Stimulated activated memory B cell treated with anti-CD40 and anti-IgM and Interleukin-4, amounts not matched to agents 10 μg/mL and 1 μg/mL and 100 μg/mL, for 72 hours (primary cell): ENCODE results near the gene TNNT3.
"Not testable (repeated sequence)": the region's sequence is repeated elsewhere in the genome, so short reads cannot be mapped to it uniquely, and the experiment has no call there.

Source experiments
- ATAC-seq: fragments of 150-1000 bp; cut with Tn5 transposase; 2 replicates; pipeline ENCODE4 v1.10.0; 2021
- H3K27ac Mint-ChIP-seq: one replicate; pipeline ENCODE4 v1.8.0; 2022; ENCODE audit warnings: mild to moderate bottlenecking, mixed read lengths
- H3K27me3 Mint-ChIP-seq: one replicate; pipeline ENCODE4 v1.8.0; 2022; ENCODE audit warnings: mixed read lengths
- H3K36me3 Mint-ChIP-seq: one replicate; pipeline ENCODE4 v1.8.0; 2022; ENCODE audit warnings: mixed read lengths
- H3K4me1 Mint-ChIP-seq: one replicate; pipeline ENCODE4 v1.8.0; 2022; ENCODE audit warnings: mixed read lengths
- H3K4me3 Mint-ChIP-seq: one replicate; pipeline ENCODE4 v1.8.0; 2022; ENCODE audit warnings: mild to moderate bottlenecking, moderate library complexity, mixed read lengths
- H3K9me3 Mint-ChIP-seq: one replicate; pipeline ENCODE4 v1.8.0; 2022; ENCODE audit warnings: mixed read lengths

The TNNT3 gene

GRCh38 chr11:1878137-1879031 is 41.1 kb upstream of the TNNT3 start:
- Mint-ChIP-seq H3K4me1 (peaks cover 67% of the 10 kb centered on the region), H3K4me3 (no peak overlapping the region), H3K9me3 (no peaks in the 10 kb centered on the region), H3K36me3 (peaks cover 5% of the 10 kb centered on the region), H3K27ac (no peak overlapping the region), H3K27me3 (no peaks in the 10 kb centered on the region)
- no peak for ATAC-seq

- Mint-ChIP-seq H3K27ac (peak overlapping the region; percentile 67), H3K9me3 (no peaks in the 10 kb centered on the region), H3K4me1 (peaks cover 67% of the 10 kb centered on the region), H3K36me3 (peaks cover 5% of the 10 kb centered on the region), H3K4me3 (no peak overlapping the region), H3K27me3 (no peaks in the 10 kb centered on the region)
- no peak for ATAC-seq
These were observed 40.1 kb upstream of the TNNT3 start for GRCh38 chr11:1879342-1879940.

GRCh38 chr11:1879941-1880720 is 39.4 kb upstream of the TNNT3 start:
- no peak for ATAC-seq
- H3K36me3 Mint-ChIP-seq = peaks cover 5% of the 10 kb centered on the region
- H3K27ac Mint-ChIP-seq = peak overlapping the region; percentile 67
- peak overlapping the region; percentile 19 for H3K4me3 Mint-ChIP-seq
- peaks cover 66% of the 10 kb centered on the region for H3K4me1 Mint-ChIP-seq
- H3K27me3 Mint-ChIP-seq = no peaks in the 10 kb centered on the region
- H3K9me3 Mint-ChIP-seq = no peaks in the 10 kb centered on the region

GRCh38 chr11:1880746-1881441 is 38.6 kb upstream of the TNNT3 start:
- peaks cover 58% of the 10 kb centered on the region for H3K4me1 Mint-ChIP-seq
- peaks cover 5% of the 10 kb centered on the region for H3K36me3 Mint-ChIP-seq
- H3K9me3 Mint-ChIP-seq = no peaks in the 10 kb centered on the region
- H3K4me3 Mint-ChIP-seq = peak overlapping the region; percentile 19
- ATAC-seq = no peak
- peak overlapping the region; percentile 67 for H3K27ac Mint-ChIP-seq
- no peaks in the 10 kb centered on the region for H3K27me3 Mint-ChIP-seq

- Mint-ChIP-seq H3K27ac (peak overlapping the region; percentile 67), H3K4me1 (peaks cover 51% of the 10 kb centered on the region), H3K27me3 (no peaks in the 10 kb centered on the region), H3K9me3 (no peaks in the 10 kb centered on the region), H3K36me3 (peaks cover 5% of the 10 kb centered on the region), H3K4me3 (no peak overlapping the region)
- ATAC-seq = peak; percentile 63
These were observed 37.9 kb upstream of the TNNT3 start for GRCh38 chr11:1881442-1882264.

- no peaks in the 10 kb centered on the region for H3K9me3 Mint-ChIP-seq
- no peak overlapping the region for H3K4me3 Mint-ChIP-seq
- H3K27me3 Mint-ChIP-seq = no peaks in the 10 kb centered on the region
- H3K36me3 Mint-ChIP-seq = peaks cover 5% of the 10 kb centered on the region
- ATAC-seq = peak; percentile 86
- peaks cover 46% of the 10 kb centered on the region for H3K4me1 Mint-ChIP-seq
- no peak overlapping the region for H3K27ac Mint-ChIP-seq
These were observed 37.0 kb upstream of the TNNT3 start for GRCh38 chr11:1882265-1883238.

- H3K27me3 Mint-ChIP-seq = no peaks in the 10 kb centered on the region
- peaks cover 37% of the 10 kb centered on the region for H3K4me1 Mint-ChIP-seq
- peaks cover 10% of the 10 kb centered on the region for H3K36me3 Mint-ChIP-seq
- no peak overlapping the region for H3K4me3 Mint-ChIP-seq
- ATAC-seq = no peak
- H3K27ac Mint-ChIP-seq = no peak overlapping the region
- H3K9me3 Mint-ChIP-seq = no peaks in the 10 kb centered on the region
These were observed 35.9 kb upstream of the TNNT3 start for GRCh38 chr11:1883346-1884302.

- H3K27me3 Mint-ChIP-seq = no peaks in the 10 kb centered on the region
- H3K4me1 Mint-ChIP-seq = peaks cover 35% of the 10 kb centered on the region
- H3K27ac Mint-ChIP-seq = no peak overlapping the region
- H3K4me3 Mint-ChIP-seq = no peak overlapping the region
- ATAC-seq = no peak
- H3K36me3 Mint-ChIP-seq = peaks cover 15% of the 10 kb centered on the region
- no peaks in the 10 kb centered on the region for H3K9me3 Mint-ChIP-seq
These were observed 35.2 kb upstream of the TNNT3 start for GRCh38 chr11:1884303-1884700.

GRCh38 chr11:1886551-1886950 is 33.0 kb upstream of the TNNT3 start:
- not testable (repeated sequence) for H3K27me3 Mint-ChIP-seq, H3K4me3 Mint-ChIP-seq, H3K27ac Mint-ChIP-seq, ATAC-seq, H3K9me3 Mint-ChIP-seq, H3K36me3 Mint-ChIP-seq
- H3K4me1 Mint-ChIP-seq = peaks cover 15% of the 10 kb centered on the region

- peaks cover 10% of the 10 kb centered on the region for H3K36me3 Mint-ChIP-seq
- no peak overlapping the region for H3K4me3 Mint-ChIP-seq
- no peaks in the 10 kb centered on the region for H3K27me3 Mint-ChIP-seq
- peaks cover 12% of the 10 kb centered on the region for H3K4me1 Mint-ChIP-seq
- peaks cover 4% of the 10 kb centered on the region for H3K9me3 Mint-ChIP-seq
- no peak for ATAC-seq
- H3K27ac Mint-ChIP-seq = no peak overlapping the region
These were observed 31.8 kb upstream of the TNNT3 start for GRCh38 chr11:1887451-1888346.

- H3K4me1 Mint-ChIP-seq = peaks cover 18% of the 10 kb centered on the region
- no peaks in the 10 kb centered on the region for H3K27me3 Mint-ChIP-seq
- H3K36me3 Mint-ChIP-seq = peaks cover 10% of the 10 kb centered on the region
- H3K9me3 Mint-ChIP-seq = peaks cover 8% of the 10 kb centered on the region
- no peak overlapping the region for H3K27ac Mint-ChIP-seq
- no peak for ATAC-seq
- no peak overlapping the region for H3K4me3 Mint-ChIP-seq
These were observed 31.2 kb upstream of the TNNT3 start for GRCh38 chr11:1888347-1888753.

- Mint-ChIP-seq H3K4me3 (no peak overlapping the region), H3K27me3 (no peaks in the 10 kb centered on the region), H3K27ac (no peak overlapping the region), H3K36me3 (peaks cover 10% of the 10 kb centered on the region), H3K4me1 (peaks cover 22% of the 10 kb centered on the region), H3K9me3 (peaks cover 13% of the 10 kb centered on the region)
- ATAC-seq = no peak
These were observed 30.7 kb upstream of the TNNT3 start for GRCh38 chr11:1888811-1889210.
